ENCODE measurements around the gene SMIM23. TPM values are rescaled to one million over a fixed set of nuclear protein-coding genes. Genes with fewer than 3 reads are reported as not detected.

Gene SMIM23
- total RNA-seq, 4 donors from 2014 or later: not detected

GRCh38 chr5:171766875-171767274, 18.7 kb upstream of the SMIM23 start:
- DNase-seq: no peak
- intact Hi-C loops (cut with DNase I; ENCODE audit: low total_unique reads): no loop called here
- no peak for TF ChIP-seq CTCF (IDR thresholded peaks at IDR 0.05)
- TF ChIP-seq POLR2A (IDR thresholded peaks at IDR 0.05): no peak
- H3K36me3 ChIP-seq: no peaks in the 10 kb centered on the region
- H3K27me3 ChIP-seq: no peaks in the 10 kb centered on the region
- no peak overlapping the region for H3K27ac ChIP-seq
- no peak overlapping the region for H3K4me3 ChIP-seq
- H3K4me1 ChIP-seq: no peaks in the 10 kb centered on the region
- H3K9me3 ChIP-seq: no peaks in the 10 kb centered on the region

GRCh38 chr5:171770153-171770552, 15.5 kb upstream of the SMIM23 start:
- intact Hi-C loops (cut with DNase I; ENCODE audit: low total_unique reads): no loop called here
- no peak overlapping the region for H3K27ac ChIP-seq
- TF ChIP-seq POLR2A (IDR thresholded peaks at IDR 0.05) (no peak), CTCF (IDR thresholded peaks at IDR 0.05) (no peak)

GRCh38 chr5:171771856-171772255, 13.8 kb upstream of the SMIM23 start:
- TF ChIP-seq CTCF (IDR thresholded peaks at IDR 0.05) (no peak), POLR2A (IDR thresholded peaks at IDR 0.05) (no peak)
- Histone ChIP-seq H3K4me3 (no peak overlapping the region), H3K9me3 (no peaks in the 10 kb centered on the region), H3K27ac (no peak overlapping the region), H3K36me3 (no peaks in the 10 kb centered on the region), H3K4me1 (no peaks in the 10 kb centered on the region), H3K27me3 (no peaks in the 10 kb centered on the region)
- intact Hi-C loops (cut with DNase I; ENCODE audit: low total_unique reads): no loop called here
- no peak for DNase-seq

More at GRCh38 chr5:171770153-171770552, 15.5 kb upstream of the SMIM23 start:
- H3K27me3 ChIP-seq: no peaks in the 10 kb centered on the region
- no peak for DNase-seq
- no peaks in the 10 kb centered on the region for H3K36me3 ChIP-seq
- no peaks in the 10 kb centered on the region for H3K9me3 ChIP-seq
- no peaks in the 10 kb centered on the region for H3K4me1 ChIP-seq
- no peak overlapping the region for H3K4me3 ChIP-seq

GRCh38 chr5:171773106-171773505, 12.5 kb upstream of the SMIM23 start:
- H3K27ac ChIP-seq: no peak overlapping the region
- no peak overlapping the region for H3K4me3 ChIP-seq
- no peaks in the 10 kb centered on the region for H3K36me3 ChIP-seq
- intact Hi-C loops (cut with DNase I; ENCODE audit: low total_unique reads): no loop called here
- no peaks in the 10 kb centered on the region for H3K9me3 ChIP-seq
- no peaks in the 10 kb centered on the region for H3K4me1 ChIP-seq
- no peak for TF ChIP-seq CTCF (IDR thresholded peaks at IDR 0.05)
- H3K27me3 ChIP-seq: no peaks in the 10 kb centered on the region
- no peak for DNase-seq

- no peak for TF ChIP-seq POLR2A (IDR thresholded peaks at IDR 0.05)
- TF ChIP-seq CTCF (IDR thresholded peaks at IDR 0.05): no peak
- H3K27ac ChIP-seq: no peak overlapping the region
- H3K4me3 ChIP-seq: no peak overlapping the region
- no peaks in the 10 kb centered on the region for H3K4me1 ChIP-seq
- no peaks in the 10 kb centered on the region for H3K36me3 ChIP-seq
- H3K9me3 ChIP-seq: no peaks in the 10 kb centered on the region
- intact Hi-C loops (cut with DNase I; ENCODE audit: low total_unique reads): no loop called here
- DNase-seq: no peak
- no peaks in the 10 kb centered on the region for H3K27me3 ChIP-seq
Observed at GRCh38 chr5:171774418-171774817, 11.2 kb upstream of the SMIM23 start.
